H9 (cell line): Measurements from ENCODE around the gene GBA2. TPM values are rescaled to one million over a fixed set of nuclear protein-coding genes. Genes with fewer than 3 reads are reported as not detected.

Source experiments
- DNase-seq: peaks from one replicate; pipeline ENCODE4 v3.0.0-alpha.2; 2017
- H2AFZ ChIP-seq: one replicate; pipeline ENCODE4 v1.6.1; 2013; ENCODE audit warnings: mild to moderate bottlenecking, low read length, control low read depth, moderate library complexity
- H2AK5ac ChIP-seq: 2 replicates; pipeline ENCODE4 v1.6.1; 2013; ENCODE audit warnings: low read length, control low read depth, mixed read lengths; ENCODE audit not compliant: insufficient read length
- H2BK120ac ChIP-seq: one replicate; pipeline ENCODE4 v1.6.1; 2013; ENCODE audit warnings: low read depth, mild to moderate bottlenecking, low read length, control low read depth, inconsistent platforms; ENCODE audit not compliant: poor library complexity, severe bottlenecking
- H2BK12ac ChIP-seq: 2 replicates; pipeline ENCODE4 v1.6.1; 2013; ENCODE audit warnings: low read length, control low read depth, mixed read lengths, low read depth; ENCODE audit not compliant: insufficient read length
- H2BK15ac ChIP-seq: 2 replicates; pipeline ENCODE4 v1.6.1; 2013; ENCODE audit warnings: low read depth, low read length, control low read depth
- H2BK20ac ChIP-seq: one replicate; pipeline ENCODE4 v1.6.1; 2013; ENCODE audit warnings: low read depth, mild to moderate bottlenecking, low read length, control low read depth, inconsistent platforms; ENCODE audit not compliant: poor library complexity, severe bottlenecking
- H2BK5ac ChIP-seq: 2 replicates; pipeline ENCODE4 v1.6.1; 2013; ENCODE audit warnings: low read length, control low read depth, mixed read lengths; ENCODE audit not compliant: insufficient read length
- H3K14ac ChIP-seq: 2 replicates; pipeline ENCODE4 v1.6.1; 2013; ENCODE audit warnings: low read length, control low read depth; ENCODE audit not compliant: insufficient read depth
- H3K18ac ChIP-seq: 2 replicates; pipeline ENCODE4 v1.6.1; 2013; ENCODE audit warnings: low read depth, mild to moderate bottlenecking, mixed read lengths, low read length, control low read depth; ENCODE audit not compliant: insufficient read length
- H3K23ac ChIP-seq: 2 replicates; pipeline ENCODE4 v1.6.1; 2013; ENCODE audit warnings: low read length, control low read depth, mixed read lengths, low read depth; ENCODE audit not compliant: insufficient read length
- H3K23me2 ChIP-seq: 2 replicates; pipeline ENCODE4 v1.6.1; 2013; ENCODE audit warnings: low read depth, mild to moderate bottlenecking, mixed read lengths, low read length, control low read depth; ENCODE audit not compliant: insufficient read length, poor library complexity, severe bottlenecking
- H3K27ac ChIP-seq: 2 replicates; pipeline ENCODE4 v1.5.1; 2013; ENCODE audit warnings: low read length, control low read depth, mixed read lengths, low read depth; ENCODE audit not compliant: insufficient read length
- H3K27me3 ChIP-seq: 2 replicates; pipeline ENCODE4 v1.6.1; 2013; ENCODE audit warnings: low read length, control low read depth, inconsistent platforms; ENCODE audit not compliant: insufficient read depth
- H3K4ac ChIP-seq: 2 replicates; pipeline ENCODE4 v1.6.1; 2013; ENCODE audit warnings: low read depth, mild to moderate bottlenecking, control low read depth, inconsistent platforms, low read length, moderate library complexity
- H3K4me1 ChIP-seq: 2 replicates; pipeline ENCODE4 v1.6.1; 2013; ENCODE audit warnings: low read length, control low read depth, inconsistent platforms; ENCODE audit not compliant: insufficient read depth
- H3K4me2 ChIP-seq: 2 replicates; pipeline ENCODE4 v1.6.1; 2013; ENCODE audit warnings: low read length, control low read depth, mixed read lengths; ENCODE audit not compliant: insufficient read length, insufficient read depth
- H3K56ac ChIP-seq: 2 replicates; pipeline ENCODE4 v1.6.1; 2013; ENCODE audit warnings: low read depth, mild to moderate bottlenecking, mixed read lengths, low read length, control low read depth; ENCODE audit not compliant: insufficient read length
- H3K79me1 ChIP-seq: 2 replicates; pipeline ENCODE4 v1.6.1; 2013; ENCODE audit warnings: low read depth, mild to moderate bottlenecking, moderate library complexity, low read length, control low read depth, inconsistent platforms; ENCODE audit not compliant: insufficient read depth, poor library complexity, severe bottlenecking
- H3K79me2 ChIP-seq: 2 replicates; pipeline ENCODE4 v1.6.1; 2013; ENCODE audit warnings: low read length, control low read depth, inconsistent platforms; ENCODE audit not compliant: insufficient read depth
- H3K9ac ChIP-seq: 2 replicates; pipeline ENCODE4 v1.6.1; 2013; ENCODE audit warnings: low read length, control low read depth, mixed read lengths; ENCODE audit not compliant: insufficient read length; ENCODE audit errors: extremely low read depth
- H3K9me3 ChIP-seq: one replicate; pipeline ENCODE4 v1.6.1; 2013; ENCODE audit warnings: low read depth, low read length, inconsistent platforms; ENCODE audit not compliant: control insufficient read depth
- H3T11ph ChIP-seq: one replicate; pipeline ENCODE4 v1.6.1; 2013; ENCODE audit warnings: mild to moderate bottlenecking, low read length, control low read depth, inconsistent platforms
- H4K20me1 ChIP-seq: one replicate; pipeline ENCODE4 v1.6.1; 2013; ENCODE audit not compliant: control insufficient read depth, insufficient read length, insufficient read depth
- H4K5ac ChIP-seq: 2 replicates; pipeline ENCODE4 v1.6.1; 2013; ENCODE audit warnings: low read depth, mild to moderate bottlenecking, mixed read lengths, low read length, control low read depth; ENCODE audit not compliant: insufficient read length
- H4K8ac ChIP-seq: replicated peaks from 2 replicates; pipeline ENCODE4 v1.6.1; 2013; ENCODE audit warnings: low read length, control low read depth, mixed read lengths, low read depth; ENCODE audit not compliant: insufficient read length
- H4K91ac ChIP-seq: 2 replicates; pipeline ENCODE4 v1.6.1; 2013; ENCODE audit warnings: low read depth, mild to moderate bottlenecking, moderate library complexity, mixed read lengths, low read length, control low read depth; ENCODE audit not compliant: insufficient read length
- H3K27ac Mint-ChIP-seq, 3 experiments: 2 replicates in 2 of 3; 3 replicates in 1 of 3; pipeline ENCODE4 v1.8.0; 2020 to 2021; ENCODE audit warnings: mixed read lengths in 3 of 3, mild to moderate bottlenecking in 1 of 3, moderate library complexity in 1 of 3
- H3K27me3 Mint-ChIP-seq: 2 replicates; pipeline ENCODE4 v1.8.0; 2021; ENCODE audit warnings: low read depth, mild to moderate bottlenecking, moderate library complexity, mixed read lengths
- H3K36me3 Mint-ChIP-seq, 3 experiments: 2 replicates in 2 of 3; 3 replicates in 1 of 3; pipeline ENCODE4 v1.8.0; 2020 to 2021; ENCODE audit warnings: low read depth in 3 of 3, mixed read lengths in 3 of 3; ENCODE audit not compliant: insufficient read depth in 1 of 3
- H3K4me1 Mint-ChIP-seq, 2 experiments: 2 replicates each; pipeline ENCODE4 v1.8.0; 2020; ENCODE audit warnings: mixed read lengths in 2 of 2
- H3K4me3 Mint-ChIP-seq, 2 experiments: 2 replicates in 1 of 2; 3 replicates in 1 of 2; pipeline ENCODE4 v1.8.0; 2020 to 2021; ENCODE audit warnings: mild to moderate bottlenecking in 2 of 2, mixed read lengths in 2 of 2, moderate library complexity in 1 of 2
- H3K9me3 Mint-ChIP-seq, 2 experiments: 2 replicates in 1 of 2; 3 replicates in 1 of 2; pipeline ENCODE4 v1.8.0; 2020; ENCODE audit warnings: mild to moderate bottlenecking in 2 of 2, mixed read lengths in 2 of 2, moderate library complexity in 1 of 2
- CTCF ChIP-seq: fragments of 200-600 bp; sonication (generic); conservative IDR thresholded peaks from 3 replicates; pipeline ENCODE4 v1.8.0; 2021; ENCODE audit warnings: antibody characterized with exemption, mild to moderate bottlenecking
- WGBS: extraction: QIAGEN DNeasy Blood & Tissue Kit; methylation state at CpG from one replicate; pipeline ENCODE4 v1.1.7; 2013; ENCODE audit warnings: missing lambda C conversion rate, low lambda C conversion rate, mixed read lengths; ENCODE audit not compliant: insufficient read length; ENCODE audit errors: extremely low coverage; 5-methylcytosine and 5-hydroxymethylcytosine counted together
- total RNA-seq: library from RNA; stranded (reverse); gene quantifications from 2 replicates; pipeline ENCODE4 v1.2.1, GENCODE V29; 2021

The GBA2 gene
- total RNA-seq, 1 experiment from 2014 or later = 103 TPM

- Histone ChIP-seq H3K27ac (no peak overlapping the region), H2BK15ac (no peak overlapping the region), H3K27me3 (no peaks in the 10 kb centered on the region), H2AFZ (no peak overlapping the region), H2BK20ac (no peak overlapping the region), H3T11ph (no peak overlapping the region), H2BK120ac (no peak overlapping the region), H4K8ac (no peak overlapping the region), H3K9ac (no peak overlapping the region), H3K23me2 (no peaks in the 10 kb centered on the region), H3K23ac (no peak overlapping the region), H4K20me1 (no peaks in the 10 kb centered on the region), H2BK5ac (no peak overlapping the region), H3K79me2 (no peaks in the 10 kb centered on the region), H3K4ac (no peak overlapping the region), H3K14ac (no peak overlapping the region), H2BK12ac (no peak overlapping the region), H3K4me2 (no peak overlapping the region), H3K4me1 (no peaks in the 10 kb centered on the region), H3K56ac (no peak overlapping the region), H3K79me1 (no peaks in the 10 kb centered on the region), H2AK5ac (no peak overlapping the region), H3K9me3 (no peaks in the 10 kb centered on the region), H4K5ac (no peak overlapping the region), H3K18ac (no peak overlapping the region), H4K91ac (no peak overlapping the region)
- no CpG with 5 or more reads among the region's 14 CpGs for WGBS
- H3K27me3 Mint-ChIP-seq = no peaks in the 10 kb centered on the region
- TF ChIP-seq CTCF = no peak
- DNase-seq = no peak
- no peaks in the 10 kb centered on the region for H3K9me3 Mint-ChIP-seq
- no peak overlapping the region for H3K27ac Mint-ChIP-seq
- peaks cover 2 to 10% (median 5%) of the 10 kb centered on the region in 3 experiments; a peak in 6 of 7 replicates for H3K36me3 Mint-ChIP-seq
- H3K4me3 Mint-ChIP-seq = no peak overlapping the region
- no peaks in the 10 kb centered on the region; a peak in 1 of 4 replicates for H3K4me1 Mint-ChIP-seq
These were observed 51.5 kb downstream of the GBA2 start for GRCh38 chr9:35697486-35697885.
